PC-3 (cell line): ENCODE data around the gene OR5B21.

Source experiments
- EZH2 ChIP-seq: fragments of 300-600 bp; sonication (generic); IDR thresholded peaks from one replicate; pipeline ENCODE4 v1.6.1; 2017; ENCODE audit warnings: antibody characterized with exemption, mild to moderate bottlenecking, low read length; ENCODE audit not compliant: unreplicated experiment
- EZH2phosphoT487 ChIP-seq: fragments of 300-600 bp; sonication (generic); IDR thresholded peaks from 2 replicates; pipeline ENCODE4 v1.6.1; 2018; ENCODE audit warnings: mild to moderate bottlenecking, antibody characterized with exemption, low read length, borderline replicate concordance
- TF ChIP-seq, protein P1 (sequence below): fragments of 300-600 bp; sonication (generic); conservative IDR thresholded peaks from 2 replicates; pipeline ENCODE4 v1.5.1; 2017; ENCODE audit warnings: antibody characterized with exemption, low read depth, mild to moderate bottlenecking, low read length

DNA sequence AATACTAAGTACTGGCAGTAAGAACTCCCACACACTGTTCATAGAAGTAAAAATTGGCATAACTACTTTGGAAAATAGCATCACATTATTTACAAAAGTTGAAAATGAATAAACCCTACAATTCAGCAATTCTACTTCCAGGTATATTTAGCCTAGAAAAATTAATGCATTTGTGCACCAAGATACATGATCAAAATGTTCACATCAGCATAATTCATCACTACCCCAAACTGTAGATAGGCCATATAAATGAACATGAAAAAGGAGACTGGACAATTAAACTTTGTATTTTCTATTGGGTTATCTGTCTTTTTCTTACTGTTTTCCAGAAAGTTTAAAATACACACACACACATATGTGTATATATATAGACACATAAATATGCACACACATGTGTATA lies 5.9 kb downstream of the OR5B21 start:
- TF ChIP-seq EZH2phosphoT487 (no peak), EZH2 (no peak)
- TF ChIP-seq, protein P1, sequence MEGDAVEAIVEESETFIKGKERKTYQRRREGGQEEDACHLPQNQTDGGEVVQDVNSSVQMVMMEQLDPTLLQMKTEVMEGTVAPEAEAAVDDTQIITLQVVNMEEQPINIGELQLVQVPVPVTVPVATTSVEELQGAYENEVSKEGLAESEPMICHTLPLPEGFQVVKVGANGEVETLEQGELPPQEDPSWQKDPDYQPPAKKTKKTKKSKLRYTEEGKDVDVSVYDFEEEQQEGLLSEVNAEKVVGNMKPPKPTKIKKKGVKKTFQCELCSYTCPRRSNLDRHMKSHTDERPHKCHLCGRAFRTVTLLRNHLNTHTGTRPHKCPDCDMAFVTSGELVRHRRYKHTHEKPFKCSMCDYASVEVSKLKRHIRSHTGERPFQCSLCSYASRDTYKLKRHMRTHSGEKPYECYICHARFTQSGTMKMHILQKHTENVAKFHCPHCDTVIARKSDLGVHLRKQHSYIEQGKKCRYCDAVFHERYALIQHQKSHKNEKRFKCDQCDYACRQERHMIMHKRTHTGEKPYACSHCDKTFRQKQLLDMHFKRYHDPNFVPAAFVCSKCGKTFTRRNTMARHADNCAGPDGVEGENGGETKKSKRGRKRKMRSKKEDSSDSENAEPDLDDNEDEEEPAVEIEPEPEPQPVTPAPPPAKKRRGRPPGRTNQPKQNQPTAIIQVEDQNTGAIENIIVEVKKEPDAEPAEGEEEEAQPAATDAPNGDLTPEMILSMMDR, result no peak
